Measurements from ENCODE around the gene ZNF555. TPM values are rescaled to one million over a fixed set of nuclear protein-coding genes. Genes with fewer than 3 reads are reported as not detected.

The ZNF555 gene
- total and polyA plus RNA-seq, 9 of the 15 experiments (the other 6 are each of a cell fraction or from before 2014, with no cell fraction given) = 2.0 to 6.7 (median 5.4) TPM

DNA sequence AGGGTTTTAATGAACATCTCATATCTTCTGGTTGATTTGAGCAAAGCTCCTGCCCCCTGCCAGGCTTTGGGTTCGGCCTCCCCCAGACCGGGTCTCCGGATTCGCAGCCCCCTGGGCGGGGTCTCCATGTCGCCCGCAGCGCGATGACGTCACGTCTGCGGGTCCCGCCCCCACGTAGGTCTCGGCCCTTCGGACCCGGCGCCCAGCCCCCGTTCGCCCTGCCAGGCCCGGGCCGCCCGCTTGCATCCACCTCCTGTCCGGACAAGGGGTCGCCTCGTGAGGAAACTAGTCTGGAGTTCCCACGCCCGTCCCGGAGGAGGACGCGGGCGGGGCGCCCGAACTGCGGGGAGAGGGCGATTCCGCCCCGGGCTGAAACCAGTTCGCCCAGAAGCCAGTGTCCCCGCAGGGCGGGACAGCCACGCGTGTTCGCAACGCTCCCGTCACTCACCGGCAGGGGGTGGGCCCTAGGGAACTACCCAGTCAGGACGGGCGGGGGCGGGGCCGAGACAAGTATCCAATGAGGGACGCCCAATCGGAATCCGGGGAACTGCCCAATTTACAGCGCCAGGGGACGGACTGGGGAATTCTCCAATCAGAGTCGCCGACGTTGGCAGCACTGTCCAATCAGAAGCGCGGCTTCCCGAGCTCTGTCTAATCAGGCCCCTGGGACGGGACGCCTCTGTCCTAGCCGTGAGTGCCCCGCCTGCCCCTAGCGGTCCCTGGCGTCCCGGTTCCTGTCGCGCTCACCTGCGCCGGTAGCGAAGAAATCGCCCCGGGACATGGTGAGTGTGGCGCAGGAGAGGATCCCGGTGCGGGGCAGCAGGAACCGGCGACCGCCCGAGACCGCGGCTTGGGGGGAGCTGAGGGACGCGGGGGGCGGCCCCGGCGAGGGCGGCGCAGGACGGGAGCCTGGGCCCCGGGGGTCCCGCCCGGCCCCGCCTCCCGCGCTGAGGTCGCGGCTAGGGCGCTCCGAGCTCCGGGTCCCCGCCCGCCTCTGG lies at the start of gene ZNF555 (continued):
- TF ChIP-seq, protein P1, sequence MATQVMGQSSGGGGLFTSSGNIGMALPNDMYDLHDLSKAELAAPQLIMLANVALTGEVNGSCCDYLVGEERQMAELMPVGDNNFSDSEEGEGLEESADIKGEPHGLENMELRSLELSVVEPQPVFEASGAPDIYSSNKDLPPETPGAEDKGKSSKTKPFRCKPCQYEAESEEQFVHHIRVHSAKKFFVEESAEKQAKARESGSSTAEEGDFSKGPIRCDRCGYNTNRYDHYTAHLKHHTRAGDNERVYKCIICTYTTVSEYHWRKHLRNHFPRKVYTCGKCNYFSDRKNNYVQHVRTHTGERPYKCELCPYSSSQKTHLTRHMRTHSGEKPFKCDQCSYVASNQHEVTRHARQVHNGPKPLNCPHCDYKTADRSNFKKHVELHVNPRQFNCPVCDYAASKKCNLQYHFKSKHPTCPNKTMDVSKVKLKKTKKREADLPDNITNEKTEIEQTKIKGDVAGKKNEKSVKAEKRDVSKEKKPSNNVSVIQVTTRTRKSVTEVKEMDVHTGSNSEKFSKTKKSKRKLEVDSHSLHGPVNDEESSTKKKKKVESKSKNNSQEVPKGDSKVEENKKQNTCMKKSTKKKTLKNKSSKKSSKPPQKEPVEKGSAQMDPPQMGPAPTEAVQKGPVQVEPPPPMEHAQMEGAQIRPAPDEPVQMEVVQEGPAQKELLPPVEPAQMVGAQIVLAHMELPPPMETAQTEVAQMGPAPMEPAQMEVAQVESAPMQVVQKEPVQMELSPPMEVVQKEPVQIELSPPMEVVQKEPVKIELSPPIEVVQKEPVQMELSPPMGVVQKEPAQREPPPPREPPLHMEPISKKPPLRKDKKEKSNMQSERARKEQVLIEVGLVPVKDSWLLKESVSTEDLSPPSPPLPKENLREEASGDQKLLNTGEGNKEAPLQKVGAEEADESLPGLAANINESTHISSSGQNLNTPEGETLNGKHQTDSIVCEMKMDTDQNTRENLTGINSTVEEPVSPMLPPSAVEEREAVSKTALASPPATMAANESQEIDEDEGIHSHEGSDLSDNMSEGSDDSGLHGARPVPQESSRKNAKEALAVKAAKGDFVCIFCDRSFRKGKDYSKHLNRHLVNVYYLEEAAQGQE (IDR thresholded peaks at IDR 0.05; ENCODE audit: borderline replicate concordance) = no peak
- TF ChIP-seq, protein P1 (CRISPR knock-in tag; IDR thresholded peaks at IDR 0.05; ENCODE audit: low read depth) = no peak
- TF ChIP-seq ZNF780A (CRISPR knock-in tag; IDR thresholded peaks at IDR 0.05) (peak; percentile 67; the same call in 1 of the 2 replicates), TOE1 (IDR thresholded peaks at IDR 0.05; ENCODE audit: borderline replicate concordance) (peak; percentile 51; the same call in 1 of the 2 replicates), TOE1 (CRISPR knock-in tag; IDR thresholded peaks at IDR 0.05; ENCODE audit: borderline replicate concordance, low read depth) (no peak), ZNF140 (CRISPR knock-in tag; IDR thresholded peaks at IDR 0.05) (no peak), KDM5B (IDR thresholded peaks at IDR 0.05; ENCODE audit: insufficient replicate concordance, low read depth, low read length) (peak; percentile 55), JUND (IDR thresholded peaks at IDR 0.05; ENCODE audit: borderline replicate concordance, low read depth, low read length) (peak; percentile 71), JUND (tag; IDR thresholded peaks at IDR 0.05; ENCODE audit: borderline replicate concordance, low read depth, low read length) (peak; percentile 45; the same call in 1 of the 3 replicates), ZNF717 (CRISPR knock-in tag; IDR thresholded peaks at IDR 0.05) (no peak)
- TF ChIP-seq, protein P2, sequence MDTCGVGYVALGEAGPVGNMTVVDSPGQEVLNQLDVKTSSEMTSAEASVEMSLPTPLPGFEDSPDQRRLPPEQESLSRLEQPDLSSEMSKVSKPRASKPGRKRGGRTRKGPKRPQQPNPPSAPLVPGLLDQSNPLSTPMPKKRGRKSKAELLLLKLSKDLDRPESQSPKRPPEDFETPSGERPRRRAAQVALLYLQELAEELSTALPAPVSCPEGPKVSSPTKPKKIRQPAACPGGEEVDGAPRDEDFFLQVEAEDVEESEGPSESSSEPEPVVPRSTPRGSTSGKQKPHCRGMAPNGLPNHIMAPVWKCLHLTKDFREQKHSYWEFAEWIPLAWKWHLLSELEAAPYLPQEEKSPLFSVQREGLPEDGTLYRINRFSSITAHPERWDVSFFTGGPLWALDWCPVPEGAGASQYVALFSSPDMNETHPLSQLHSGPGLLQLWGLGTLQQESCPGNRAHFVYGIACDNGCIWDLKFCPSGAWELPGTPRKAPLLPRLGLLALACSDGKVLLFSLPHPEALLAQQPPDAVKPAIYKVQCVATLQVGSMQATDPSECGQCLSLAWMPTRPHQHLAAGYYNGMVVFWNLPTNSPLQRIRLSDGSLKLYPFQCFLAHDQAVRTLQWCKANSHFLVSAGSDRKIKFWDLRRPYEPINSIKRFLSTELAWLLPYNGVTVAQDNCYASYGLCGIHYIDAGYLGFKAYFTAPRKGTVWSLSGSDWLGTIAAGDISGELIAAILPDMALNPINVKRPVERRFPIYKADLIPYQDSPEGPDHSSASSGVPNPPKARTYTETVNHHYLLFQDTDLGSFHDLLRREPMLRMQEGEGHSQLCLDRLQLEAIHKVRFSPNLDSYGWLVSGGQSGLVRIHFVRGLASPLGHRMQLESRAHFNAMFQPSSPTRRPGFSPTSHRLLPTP (IDR thresholded peaks at IDR 0.05; ENCODE audit: borderline replicate concordance, extremely low read depth, insufficient read length) = no peak
- TF ChIP-seq, protein P3, sequence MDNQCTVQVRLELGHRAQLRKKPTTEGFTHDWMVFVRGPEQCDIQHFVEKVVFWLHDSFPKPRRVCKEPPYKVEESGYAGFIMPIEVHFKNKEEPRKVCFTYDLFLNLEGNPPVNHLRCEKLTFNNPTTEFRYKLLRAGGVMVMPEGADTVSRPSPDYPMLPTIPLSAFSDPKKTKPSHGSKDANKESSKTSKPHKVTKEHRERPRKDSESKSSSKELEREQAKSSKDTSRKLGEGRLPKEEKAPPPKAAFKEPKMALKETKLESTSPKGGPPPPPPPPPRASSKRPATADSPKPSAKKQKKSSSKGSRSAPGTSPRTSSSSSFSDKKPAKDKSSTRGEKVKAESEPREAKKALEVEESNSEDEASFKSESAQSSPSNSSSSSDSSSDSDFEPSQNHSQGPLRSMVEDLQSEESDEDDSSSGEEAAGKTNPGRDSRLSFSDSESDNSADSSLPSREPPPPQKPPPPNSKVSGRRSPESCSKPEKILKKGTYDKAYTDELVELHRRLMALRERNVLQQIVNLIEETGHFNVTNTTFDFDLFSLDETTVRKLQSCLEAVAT (IDR thresholded peaks at IDR 0.05) = no peak; a peak in 2 of 4 replicates
- TF ChIP-seq, protein P4, sequence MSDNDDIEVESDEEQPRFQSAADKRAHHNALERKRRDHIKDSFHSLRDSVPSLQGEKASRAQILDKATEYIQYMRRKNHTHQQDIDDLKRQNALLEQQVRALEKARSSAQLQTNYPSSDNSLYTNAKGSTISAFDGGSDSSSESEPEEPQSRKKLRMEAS (CRISPR knock-in tag; IDR thresholded peaks at IDR 0.05) = peak; percentile 78

All from K562 (cell line).